ENCODE data around the gene ZNF12. TPM values are rescaled to one million over a fixed set of nuclear protein-coding genes. Genes with fewer than 3 reads are reported as not detected.
"Not testable (repeated sequence)": the region's sequence is repeated elsewhere in the genome, so short reads cannot be mapped to it uniquely, and the experiment has no call there.

The ZNF12 gene
- total RNA-seq, result 10 to 100 TPM; 29.2 to 43.9 (median 31.4) TPM

GRCh38 chr7:6706666-6707407, at the start of gene ZNF12:
ZNF12 (minus strand) TSS chr7:6706947; CDS start chr7:6705173, 1,774 bp downstream.
- intact Hi-C loops (cut with DNase I), result loop anchor here (10.0 kb wide), 2 partner anchors 52 to 122 kb away; no protein-coding TSS in a partner anchor
- WGBS, 2 donors, result 3 to 4% methylated on average over 13 to 24 of the region's 65 CpGs

GRCh38 chr7:6753964-6754363, 47.2 kb upstream of the ZNF12 start, which contains the start of gene RSPH10B2:
RSPH10B2 (plus strand) TSS chr7:6754103; CDS start chr7:6757678, 3,575 bp downstream.
- WGBS, 2 donors, result no CpG with 5 or more reads among the region's 38 CpGs
- intact Hi-C loops (cut with DNase I); H3K4me1 ChIP-seq; H3K27ac ChIP-seq; H3K27me3 ChIP-seq; H3K9me3 ChIP-seq; H3K4me3 ChIP-seq (replicated peaks in 1 of 3); H3K36me3 ChIP-seq: not testable (repeated sequence)
- DNase-seq, result peak in 1 of 2 donors; percentile 4

More at GRCh38 chr7:6706666-6707407, at the start of gene ZNF12:
- peak; percentile 97 to 98 for DNase-seq
- H3K9me3 ChIP-seq, result no peaks in the 10 kb centered on the region
- peak within 1 kb of the TSS; percentile 37 to 80 (median 61) for H3K27ac ChIP-seq
- H3K27me3 ChIP-seq, result no peaks in the 10 kb centered on the region
- TF ChIP-seq POLR2A (IDR thresholded peaks at IDR 0.05), result peak in 1 of 2 donors; percentile 76
- TF ChIP-seq CTCF (IDR thresholded peaks at IDR 0.05), result no peak
- peak within 1 kb of the TSS; percentile 81 to 98 (median 88) for H3K4me3 ChIP-seq (replicated peaks in 1 of 3)
- H3K36me3 ChIP-seq, result peaks cover 10% of the 10 kb centered on the region in 2 donors
- H3K4me1 ChIP-seq, result peaks cover 18 to 24% of the 10 kb centered on the region in 2 donors

- H3K27ac ChIP-seq; H3K27me3 ChIP-seq; H3K4me3 ChIP-seq (replicated peaks in 1 of 3); H3K4me1 ChIP-seq; DNase-seq; H3K9me3 ChIP-seq; intact Hi-C loops (cut with DNase I): not testable (repeated sequence)
- 94 to 98% methylated on average over 4 to 6 of the region's 6 CpGs for WGBS, 2 donors
- peaks cover 0 to 14% of the 10 kb centered on the region in 2 donors for H3K36me3 ChIP-seq
Measured at GRCh38 chr7:6750173-6750572, 43.4 kb upstream of the ZNF12 start.

GRCh38 chr7:6749335-6749734, 42.6 kb upstream of the ZNF12 start:
- H3K9me3 ChIP-seq; intact Hi-C loops (cut with DNase I); DNase-seq; H3K4me3 ChIP-seq (replicated peaks in 1 of 3); H3K27me3 ChIP-seq; H3K27ac ChIP-seq; H3K4me1 ChIP-seq: not testable (repeated sequence)
- WGBS, 2 donors, result 88 to 95% methylated on average over 8 to 9 of the region's 12 CpGs
- peaks cover 0 to 14% of the 10 kb centered on the region in 2 donors for H3K36me3 ChIP-seq

GRCh38 chr7:6744410-6745100, 37.8 kb upstream of the ZNF12 start:
- WGBS, 2 donors, result 89 to 92% methylated on average over 2 of the region's 12 CpGs
- H3K9me3 ChIP-seq; DNase-seq; H3K4me3 ChIP-seq (replicated peaks in 1 of 3); H3K4me1 ChIP-seq; intact Hi-C loops (cut with DNase I); H3K27ac ChIP-seq; H3K27me3 ChIP-seq: not testable (repeated sequence)
- peaks cover 4 to 19% of the 10 kb centered on the region in 2 donors for H3K36me3 ChIP-seq

GRCh38 chr7:6738415-6738814, 31.7 kb upstream of the ZNF12 start:
- 80% methylated on average over 2 of the region's 11 CpGs; no CpG with 5 or more reads in 1 of the 2 donors for WGBS, 2 donors
- H3K9me3 ChIP-seq; H3K27ac ChIP-seq; H3K4me1 ChIP-seq; DNase-seq; H3K4me3 ChIP-seq (replicated peaks in 1 of 3); H3K27me3 ChIP-seq; intact Hi-C loops (cut with DNase I): not testable (repeated sequence)
- H3K36me3 ChIP-seq, result peaks cover 23 to 33% of the 10 kb centered on the region in 2 donors

GRCh38 chr7:6730343-6730633, 23.5 kb upstream of the ZNF12 start:
- DNase-seq, result no peak
- no peaks in the 10 kb centered on the region for H3K27me3 ChIP-seq
- WGBS, 2 donors, result 2% methylated on average over 16 to 18 of the region's 18 CpGs
- peaks cover 5 to 7% of the 10 kb centered on the region in 2 donors for H3K36me3 ChIP-seq
- no peaks in the 10 kb centered on the region for H3K9me3 ChIP-seq
- intact Hi-C loops (cut with DNase I), result no loop called here
- peaks cover 5 to 10% of the 10 kb centered on the region in 2 donors for H3K4me1 ChIP-seq
- peak overlapping the region in 2 of 3 donors; percentile 66 to 75 for H3K27ac ChIP-seq
- H3K4me3 ChIP-seq (replicated peaks in 1 of 3), result peak overlapping the region; percentile 35 to 95 (median 81)
- no peak for TF ChIP-seq POLR2A (IDR thresholded peaks at IDR 0.05)
- TF ChIP-seq CTCF (IDR thresholded peaks at IDR 0.05), result no peak
